SK-N-SH treated with all-trans-retinoic acid at 6 μM for 48 hours (cell line): Measurements from ENCODE around the gene NTM.

Experiments used
- ATAC-seq: fragments of 200-7000 bp; cut with Tn5 transposase; 3 replicates; pipeline ENCODE4 v1.9.1; 2020; ENCODE audit warnings: mild to moderate bottlenecking, moderate library complexity
- ARNTL ChIP-seq: fragments of 450-650 bp; formaldehyde crosslinking; IDR thresholded peaks from 2 replicates; pipeline ENCODE4 v1.5.0; 2020; ENCODE audit warnings: low read depth, mild to moderate bottlenecking, moderate library complexity, borderline replicate concordance
- CSDC2 ChIP-seq: fragments of 250-450 bp; sonication (Bioruptor Pico); IDR thresholded peaks from 2 replicates; pipeline ENCODE4 v1.5.0; 2020; ENCODE audit warnings: mild to moderate bottlenecking, moderate library complexity
- ESRRG ChIP-seq: fragments of 250-450 bp; sonication (Bioruptor Pico); IDR thresholded peaks from 2 replicates; pipeline ENCODE4 v1.6.1; 2021; ENCODE audit warnings: mild to moderate bottlenecking
- GLIS3 ChIP-seq: fragments of 250-450 bp; sonication (Bioruptor Pico); IDR thresholded peaks from 2 replicates; pipeline ENCODE4 v1.5.0; 2020; ENCODE audit warnings: mild to moderate bottlenecking, moderate library complexity
- ISL1 ChIP-seq: fragments of 250-450 bp; sonication (Bioruptor Pico); IDR thresholded peaks from 2 replicates; pipeline ENCODE4 v2.1.2; 2022; ENCODE audit warnings: mild to moderate bottlenecking, moderate library complexity
- OSR1 ChIP-seq: fragments of 250-450 bp; sonication (Bioruptor Pico); IDR thresholded peaks from 2 replicates; pipeline ENCODE4 v1.8.0; 2022; ENCODE audit warnings: moderate library complexity, mild to moderate bottlenecking, inconsistent platforms
- PPARA ChIP-seq: fragments of 250-450 bp; sonication (Bioruptor Pico); IDR thresholded peaks from 2 replicates; pipeline ENCODE4 v1.5.0; 2020; ENCODE audit warnings: mild to moderate bottlenecking, borderline replicate concordance
- RARB ChIP-seq: fragments of 250-450 bp; sonication (Bioruptor Pico); IDR thresholded peaks from 2 replicates; pipeline ENCODE4 v1.8.0; 2021; ENCODE audit warnings: mild to moderate bottlenecking, moderate library complexity
- SNAI2 ChIP-seq: fragments of 250-450 bp; sonication (Bioruptor Pico); IDR thresholded peaks from 2 replicates; pipeline ENCODE4 v1.5.0; 2020; ENCODE audit warnings: mild to moderate bottlenecking, moderate library complexity
- TCF4 ChIP-seq: fragments of 250-450 bp; sonication (Bioruptor Pico); IDR thresholded peaks from 2 replicates; pipeline ENCODE4 v1.8.0; 2021; ENCODE audit warnings: mild to moderate bottlenecking, moderate library complexity, borderline replicate concordance
- TOX ChIP-seq: fragments of 250-450 bp; sonication (Bioruptor Pico); IDR thresholded peaks from 2 replicates; pipeline ENCODE4 v1.8.0; 2021; ENCODE audit warnings: mild to moderate bottlenecking, moderate library complexity, borderline replicate concordance
- ZC3H10 ChIP-seq: fragments of 250-450 bp; sonication (Bioruptor Pico); IDR thresholded peaks from 2 replicates; pipeline ENCODE4 v1.5.1; 2021; ENCODE audit warnings: mild to moderate bottlenecking, moderate library complexity
- ZFP3 ChIP-seq: fragments of 250-450 bp; sonication (Bioruptor Pico); IDR thresholded peaks from 2 replicates; pipeline ENCODE4 v1.5.0; 2020; ENCODE audit warnings: mild to moderate bottlenecking, moderate library complexity
- ZFP30 ChIP-seq: fragments of 450-650 bp; formaldehyde crosslinking; IDR thresholded peaks from 2 replicates; pipeline ENCODE4 v1.5.0; 2022; ENCODE audit warnings: mild to moderate bottlenecking, moderate library complexity
- ZNF565 ChIP-seq: fragments of 450-650 bp; formaldehyde crosslinking; conservative IDR thresholded peaks from 2 replicates; pipeline ENCODE4 v1.5.0; 2020; ENCODE audit warnings: low read depth, mild to moderate bottlenecking, moderate library complexity
- ZNF70 ChIP-seq: fragments of 450-650 bp; formaldehyde crosslinking; IDR thresholded peaks from 2 replicates; pipeline ENCODE4 v1.5.0; 2020; ENCODE audit warnings: mild to moderate bottlenecking, moderate library complexity
- ZNF8 ChIP-seq: fragments of 450-650 bp; formaldehyde crosslinking; IDR thresholded peaks from 2 replicates; pipeline ENCODE4 v1.5.0; 2020; ENCODE audit warnings: mild to moderate bottlenecking, moderate library complexity
- TF ChIP-seq, protein P1 (sequence below): fragments of 250-450 bp; sonication (Bioruptor Pico); IDR thresholded peaks from 2 replicates; pipeline ENCODE4 v1.8.0; 2020; ENCODE audit warnings: mild to moderate bottlenecking, moderate library complexity, borderline replicate concordance
- TF ChIP-seq, protein P2 (sequence below): fragments of 250-450 bp; sonication (Bioruptor Pico); IDR thresholded peaks from 2 replicates; pipeline ENCODE4 v1.5.1; 2020; ENCODE audit warnings: low read depth, mild to moderate bottlenecking, moderate library complexity
- TF ChIP-seq, protein P3 (sequence below): fragments of 250-450 bp; sonication (Bioruptor Pico); IDR thresholded peaks from 2 replicates; pipeline ENCODE4 v1.8.0; 2021; ENCODE audit warnings: low read depth, mild to moderate bottlenecking, moderate library complexity, borderline replicate concordance
- TF ChIP-seq, protein P4 (sequence below): fragments of 250-450 bp; sonication (Bioruptor Pico); IDR thresholded peaks from 2 replicates; pipeline ENCODE4 v1.5.0; 2020; ENCODE audit warnings: mild to moderate bottlenecking, moderate library complexity
- TF ChIP-seq, protein P5 (sequence below): fragments of 250-450 bp; sonication (Bioruptor Pico); IDR thresholded peaks from 2 replicates; pipeline ENCODE4 v1.5.1; 2021; ENCODE audit warnings: mild to moderate bottlenecking, moderate library complexity

The NTM gene

DNA sequence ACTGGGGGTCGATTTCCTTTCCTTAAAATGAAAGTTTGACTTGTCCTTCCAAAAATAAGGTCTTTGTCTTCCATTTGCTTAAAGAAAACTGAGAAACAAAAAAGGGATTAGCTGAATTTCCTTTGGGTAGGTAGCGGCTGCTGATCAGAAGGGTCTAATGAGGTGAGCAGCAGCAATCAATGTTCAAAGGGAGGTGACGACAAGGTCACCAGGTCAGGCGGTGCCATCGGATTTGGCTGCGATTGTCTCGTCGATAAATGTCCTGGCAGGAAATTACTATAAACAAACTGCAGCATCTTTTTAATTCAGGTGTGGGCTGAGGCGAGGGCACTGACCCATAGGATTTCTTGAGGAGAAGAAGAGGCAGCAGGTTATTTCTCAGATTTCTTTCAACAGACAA is 480.1 kb downstream of the NTM start:
- TF ChIP-seq OSR1 (CRISPR knock-in tag) (no peak), ESRRG (CRISPR knock-in tag) (no peak), GLIS3 (no peak), ARNTL (CRISPR knock-in tag) (no peak), SNAI2 (CRISPR knock-in tag) (no peak), ZFP3 (no peak), ZNF70 (CRISPR knock-in tag) (no peak), ZNF8 (no peak), ZFP30 (no peak), ZNF565 (CRISPR knock-in tag) (no peak), RARB (CRISPR knock-in tag) (no peak), TOX (no peak), ISL1 (CRISPR knock-in tag) (no peak), ZC3H10 (no peak), CSDC2 (CRISPR knock-in tag) (no peak), TCF4 (CRISPR knock-in tag) (no peak)
- TF ChIP-seq, protein P1, sequence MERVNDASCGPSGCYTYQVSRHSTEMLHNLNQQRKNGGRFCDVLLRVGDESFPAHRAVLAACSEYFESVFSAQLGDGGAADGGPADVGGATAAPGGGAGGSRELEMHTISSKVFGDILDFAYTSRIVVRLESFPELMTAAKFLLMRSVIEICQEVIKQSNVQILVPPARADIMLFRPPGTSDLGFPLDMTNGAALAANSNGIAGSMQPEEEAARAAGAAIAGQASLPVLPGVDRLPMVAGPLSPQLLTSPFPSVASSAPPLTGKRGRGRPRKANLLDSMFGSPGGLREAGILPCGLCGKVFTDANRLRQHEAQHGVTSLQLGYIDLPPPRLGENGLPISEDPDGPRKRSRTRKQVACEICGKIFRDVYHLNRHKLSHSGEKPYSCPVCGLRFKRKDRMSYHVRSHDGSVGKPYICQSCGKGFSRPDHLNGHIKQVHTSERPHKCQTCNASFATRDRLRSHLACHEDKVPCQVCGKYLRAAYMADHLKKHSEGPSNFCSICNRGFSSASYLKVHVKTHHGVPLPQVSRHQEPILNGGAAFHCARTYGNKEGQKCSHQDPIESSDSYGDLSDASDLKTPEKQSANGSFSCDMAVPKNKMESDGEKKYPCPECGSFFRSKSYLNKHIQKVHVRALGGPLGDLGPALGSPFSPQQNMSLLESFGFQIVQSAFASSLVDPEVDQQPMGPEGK, result no peak
- TF ChIP-seq, protein P2, sequence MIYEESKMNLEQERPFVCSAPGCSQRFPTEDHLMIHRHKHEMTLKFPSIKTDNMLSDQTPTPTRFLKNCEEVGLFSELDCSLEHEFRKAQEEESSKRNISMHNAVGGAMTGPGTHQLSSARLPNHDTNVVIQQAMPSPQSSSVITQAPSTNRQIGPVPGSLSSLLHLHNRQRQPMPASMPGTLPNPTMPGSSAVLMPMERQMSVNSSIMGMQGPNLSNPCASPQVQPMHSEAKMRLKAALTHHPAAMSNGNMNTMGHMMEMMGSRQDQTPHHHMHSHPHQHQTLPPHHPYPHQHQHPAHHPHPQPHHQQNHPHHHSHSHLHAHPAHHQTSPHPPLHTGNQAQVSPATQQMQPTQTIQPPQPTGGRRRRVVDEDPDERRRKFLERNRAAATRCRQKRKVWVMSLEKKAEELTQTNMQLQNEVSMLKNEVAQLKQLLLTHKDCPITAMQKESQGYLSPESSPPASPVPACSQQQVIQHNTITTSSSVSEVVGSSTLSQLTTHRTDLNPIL, result no peak
- TF ChIP-seq, protein P3, sequence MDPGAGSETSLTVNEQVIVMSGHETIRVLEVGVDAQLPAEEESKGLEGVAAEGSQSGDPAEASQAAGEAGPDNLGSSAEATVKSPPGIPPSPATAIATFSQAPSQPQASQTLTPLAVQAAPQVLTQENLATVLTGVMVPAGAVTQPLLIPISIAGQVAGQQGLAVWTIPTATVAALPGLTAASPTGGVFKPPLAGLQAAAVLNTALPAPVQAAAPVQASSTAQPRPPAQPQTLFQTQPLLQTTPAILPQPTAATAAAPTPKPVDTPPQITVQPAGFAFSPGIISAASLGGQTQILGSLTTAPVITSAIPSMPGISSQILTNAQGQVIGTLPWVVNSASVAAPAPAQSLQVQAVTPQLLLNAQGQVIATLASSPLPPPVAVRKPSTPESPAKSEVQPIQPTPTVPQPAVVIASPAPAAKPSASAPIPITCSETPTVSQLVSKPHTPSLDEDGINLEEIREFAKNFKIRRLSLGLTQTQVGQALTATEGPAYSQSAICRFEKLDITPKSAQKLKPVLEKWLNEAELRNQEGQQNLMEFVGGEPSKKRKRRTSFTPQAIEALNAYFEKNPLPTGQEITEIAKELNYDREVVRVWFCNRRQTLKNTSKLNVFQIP (CRISPR knock-in tag), result no peak
- TF ChIP-seq, protein P4, sequence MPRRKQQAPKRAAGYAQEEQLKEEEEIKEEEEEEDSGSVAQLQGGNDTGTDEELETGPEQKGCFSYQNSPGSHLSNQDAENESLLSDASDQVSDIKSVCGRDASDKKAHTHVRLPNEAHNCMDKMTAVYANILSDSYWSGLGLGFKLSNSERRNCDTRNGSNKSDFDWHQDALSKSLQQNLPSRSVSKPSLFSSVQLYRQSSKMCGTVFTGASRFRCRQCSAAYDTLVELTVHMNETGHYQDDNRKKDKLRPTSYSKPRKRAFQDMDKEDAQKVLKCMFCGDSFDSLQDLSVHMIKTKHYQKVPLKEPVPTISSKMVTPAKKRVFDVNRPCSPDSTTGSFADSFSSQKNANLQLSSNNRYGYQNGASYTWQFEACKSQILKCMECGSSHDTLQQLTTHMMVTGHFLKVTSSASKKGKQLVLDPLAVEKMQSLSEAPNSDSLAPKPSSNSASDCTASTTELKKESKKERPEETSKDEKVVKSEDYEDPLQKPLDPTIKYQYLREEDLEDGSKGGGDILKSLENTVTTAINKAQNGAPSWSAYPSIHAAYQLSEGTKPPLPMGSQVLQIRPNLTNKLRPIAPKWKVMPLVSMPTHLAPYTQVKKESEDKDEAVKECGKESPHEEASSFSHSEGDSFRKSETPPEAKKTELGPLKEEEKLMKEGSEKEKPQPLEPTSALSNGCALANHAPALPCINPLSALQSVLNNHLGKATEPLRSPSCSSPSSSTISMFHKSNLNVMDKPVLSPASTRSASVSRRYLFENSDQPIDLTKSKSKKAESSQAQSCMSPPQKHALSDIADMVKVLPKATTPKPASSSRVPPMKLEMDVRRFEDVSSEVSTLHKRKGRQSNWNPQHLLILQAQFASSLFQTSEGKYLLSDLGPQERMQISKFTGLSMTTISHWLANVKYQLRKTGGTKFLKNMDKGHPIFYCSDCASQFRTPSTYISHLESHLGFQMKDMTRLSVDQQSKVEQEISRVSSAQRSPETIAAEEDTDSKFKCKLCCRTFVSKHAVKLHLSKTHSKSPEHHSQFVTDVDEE (CRISPR knock-in tag), result no peak
- ATAC-seq, result no peak

DNA sequence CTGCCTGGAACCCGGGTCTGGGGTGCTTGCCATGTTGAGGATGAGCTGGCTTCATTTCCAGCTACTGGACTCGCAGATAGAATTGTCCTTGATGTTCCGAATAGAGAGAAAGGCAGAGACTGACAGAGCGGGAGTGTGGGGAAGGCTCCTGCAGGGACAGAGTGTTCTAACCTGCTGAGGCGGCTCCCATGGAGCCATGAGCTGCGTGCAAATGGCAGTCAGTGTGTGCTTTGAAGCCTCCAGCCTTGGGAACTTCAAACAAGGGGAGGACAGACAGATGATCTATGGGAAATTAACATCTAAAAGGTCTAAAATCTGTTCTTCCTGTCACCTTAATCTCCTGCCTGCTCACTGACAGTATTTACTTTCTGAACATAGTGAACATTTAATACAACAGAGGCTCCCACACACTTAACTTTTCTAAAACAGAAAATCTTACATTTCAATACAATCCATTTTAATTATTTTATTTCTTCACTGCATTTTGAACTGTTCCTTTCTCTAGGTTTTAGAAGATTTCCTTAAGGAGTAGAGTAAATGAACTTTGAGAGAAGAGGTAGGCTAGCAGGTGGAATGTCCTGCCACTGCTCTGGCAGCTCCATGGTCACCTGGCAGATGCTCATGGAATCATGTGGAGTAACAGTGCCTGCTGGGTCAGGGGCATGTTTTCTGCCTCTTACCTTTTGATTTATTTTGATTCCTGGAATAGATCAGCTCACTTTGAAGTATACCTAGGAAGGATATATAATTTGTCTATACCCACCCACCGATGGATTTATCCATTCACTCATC is 481.7 kb downstream of the NTM start:
- ATAC-seq, result no peak
- TF ChIP-seq ISL1 (CRISPR knock-in tag), result no peak
- TF ChIP-seq ESRRG (CRISPR knock-in tag), result no peak
- TF ChIP-seq CSDC2 (CRISPR knock-in tag), result no peak
- TF ChIP-seq ZNF8, result no peak
- TF ChIP-seq SNAI2 (CRISPR knock-in tag), result no peak
- TF ChIP-seq, protein P1, result no peak
- TF ChIP-seq OSR1 (CRISPR knock-in tag), result no peak
- TF ChIP-seq, protein P2, result no peak
- no peak for TF ChIP-seq GLIS3
- no peak for TF ChIP-seq TOX
- no peak for TF ChIP-seq ZNF565 (CRISPR knock-in tag)
- TF ChIP-seq ZNF70 (CRISPR knock-in tag), result no peak
- TF ChIP-seq, protein P5, sequence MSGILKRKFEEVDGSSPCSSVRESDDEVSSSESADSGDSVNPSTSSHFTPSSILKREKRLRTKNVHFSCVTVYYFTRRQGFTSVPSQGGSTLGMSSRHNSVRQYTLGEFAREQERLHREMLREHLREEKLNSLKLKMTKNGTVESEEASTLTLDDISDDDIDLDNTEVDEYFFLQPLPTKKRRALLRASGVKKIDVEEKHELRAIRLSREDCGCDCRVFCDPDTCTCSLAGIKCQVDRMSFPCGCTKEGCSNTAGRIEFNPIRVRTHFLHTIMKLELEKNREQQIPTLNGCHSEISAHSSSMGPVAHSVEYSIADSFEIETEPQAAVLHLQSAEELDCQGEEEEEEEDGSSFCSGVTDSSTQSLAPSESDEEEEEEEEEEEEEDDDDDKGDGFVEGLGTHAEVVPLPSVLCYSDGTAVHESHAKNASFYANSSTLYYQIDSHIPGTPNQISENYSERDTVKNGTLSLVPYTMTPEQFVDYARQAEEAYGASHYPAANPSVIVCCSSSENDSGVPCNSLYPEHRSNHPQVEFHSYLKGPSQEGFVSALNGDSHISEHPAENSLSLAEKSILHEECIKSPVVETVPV (CRISPR knock-in tag), result no peak
- TF ChIP-seq, protein P3 (CRISPR knock-in tag), result no peak
- TF ChIP-seq PPARA, result no peak
- TF ChIP-seq, all 23 proteins: peak for 0
